AG09309 (cell line): ENCODE measurements around the gene ZNF692.

Source experiments
- DNase-seq: peaks from one replicate; pipeline ENCODE4 v3.0.0-alpha.2; 2010; ENCODE audit warnings: low read depth
- H3K4me3 ChIP-seq: 2 replicates; pipeline ENCODE4 v1.5.1; 2011; ENCODE audit warnings: mild to moderate bottlenecking, low read depth, low read length, moderate library complexity; ENCODE audit not compliant: control insufficient read depth
- TF ChIP-seq, protein P1 (sequence below): IDR thresholded peaks from 2 replicates; pipeline ENCODE4 v1.5.1; 2011; ENCODE audit warnings: mild to moderate bottlenecking, low read depth, low read length, inconsistent platforms; ENCODE audit not compliant: insufficient read depth, control insufficient read depth; ENCODE audit errors: missing control alignments

The ZNF692 gene

DNA sequence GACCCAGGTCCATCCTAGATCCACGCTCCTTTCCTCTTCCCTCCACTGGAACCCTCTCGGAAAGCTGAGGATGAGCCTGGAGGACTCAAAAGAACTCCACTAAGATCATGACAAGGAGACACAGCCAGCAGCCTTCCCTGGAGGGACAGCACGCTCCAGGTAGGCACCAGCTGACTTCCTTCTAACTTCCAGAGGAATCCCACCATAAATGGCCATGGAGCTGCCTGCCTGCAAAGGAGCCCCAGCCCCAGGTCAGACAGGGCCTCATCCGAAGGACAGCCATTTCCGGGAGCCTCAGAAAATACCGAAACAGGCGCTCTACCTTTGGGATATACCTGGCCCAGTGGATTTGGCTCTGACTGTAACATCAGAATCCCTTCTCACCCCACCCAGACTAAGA is 37.2 kb downstream of the ZNF692 start:
- no peak overlapping the region for H3K4me3 ChIP-seq
- TF ChIP-seq, protein P1, sequence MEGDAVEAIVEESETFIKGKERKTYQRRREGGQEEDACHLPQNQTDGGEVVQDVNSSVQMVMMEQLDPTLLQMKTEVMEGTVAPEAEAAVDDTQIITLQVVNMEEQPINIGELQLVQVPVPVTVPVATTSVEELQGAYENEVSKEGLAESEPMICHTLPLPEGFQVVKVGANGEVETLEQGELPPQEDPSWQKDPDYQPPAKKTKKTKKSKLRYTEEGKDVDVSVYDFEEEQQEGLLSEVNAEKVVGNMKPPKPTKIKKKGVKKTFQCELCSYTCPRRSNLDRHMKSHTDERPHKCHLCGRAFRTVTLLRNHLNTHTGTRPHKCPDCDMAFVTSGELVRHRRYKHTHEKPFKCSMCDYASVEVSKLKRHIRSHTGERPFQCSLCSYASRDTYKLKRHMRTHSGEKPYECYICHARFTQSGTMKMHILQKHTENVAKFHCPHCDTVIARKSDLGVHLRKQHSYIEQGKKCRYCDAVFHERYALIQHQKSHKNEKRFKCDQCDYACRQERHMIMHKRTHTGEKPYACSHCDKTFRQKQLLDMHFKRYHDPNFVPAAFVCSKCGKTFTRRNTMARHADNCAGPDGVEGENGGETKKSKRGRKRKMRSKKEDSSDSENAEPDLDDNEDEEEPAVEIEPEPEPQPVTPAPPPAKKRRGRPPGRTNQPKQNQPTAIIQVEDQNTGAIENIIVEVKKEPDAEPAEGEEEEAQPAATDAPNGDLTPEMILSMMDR = no peak
- no peak for DNase-seq

DNA sequence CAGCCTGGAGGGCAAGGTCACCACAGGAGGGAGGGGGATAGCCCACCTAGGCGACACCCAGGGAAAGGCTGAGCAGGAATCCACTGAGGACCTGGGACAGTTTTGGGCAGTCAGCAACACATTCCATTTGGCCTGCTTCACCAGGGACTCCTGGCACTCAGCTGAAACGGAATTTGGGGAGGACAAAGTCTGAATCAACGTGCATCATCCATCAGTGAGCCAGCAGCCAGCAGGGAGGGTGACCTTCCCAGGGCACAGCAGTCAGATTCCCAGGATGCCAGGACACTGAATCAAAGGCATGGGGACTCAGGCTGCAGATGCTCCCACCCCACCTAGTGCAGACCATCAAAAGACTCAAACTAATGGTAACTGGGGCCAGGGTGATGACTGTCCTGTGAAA is 37.8 kb downstream of the ZNF692 start:
- H3K4me3 ChIP-seq = no peak overlapping the region
- peak; percentile 49 for DNase-seq
- TF ChIP-seq, protein P1 = no peak

GRCh38 chr1:248820041-248820585 is 38.8 kb downstream of the ZNF692 start:
- H3K4me3 ChIP-seq = no peak overlapping the region
- DNase-seq = no peak
- TF ChIP-seq, protein P1 = no peak

DNA sequence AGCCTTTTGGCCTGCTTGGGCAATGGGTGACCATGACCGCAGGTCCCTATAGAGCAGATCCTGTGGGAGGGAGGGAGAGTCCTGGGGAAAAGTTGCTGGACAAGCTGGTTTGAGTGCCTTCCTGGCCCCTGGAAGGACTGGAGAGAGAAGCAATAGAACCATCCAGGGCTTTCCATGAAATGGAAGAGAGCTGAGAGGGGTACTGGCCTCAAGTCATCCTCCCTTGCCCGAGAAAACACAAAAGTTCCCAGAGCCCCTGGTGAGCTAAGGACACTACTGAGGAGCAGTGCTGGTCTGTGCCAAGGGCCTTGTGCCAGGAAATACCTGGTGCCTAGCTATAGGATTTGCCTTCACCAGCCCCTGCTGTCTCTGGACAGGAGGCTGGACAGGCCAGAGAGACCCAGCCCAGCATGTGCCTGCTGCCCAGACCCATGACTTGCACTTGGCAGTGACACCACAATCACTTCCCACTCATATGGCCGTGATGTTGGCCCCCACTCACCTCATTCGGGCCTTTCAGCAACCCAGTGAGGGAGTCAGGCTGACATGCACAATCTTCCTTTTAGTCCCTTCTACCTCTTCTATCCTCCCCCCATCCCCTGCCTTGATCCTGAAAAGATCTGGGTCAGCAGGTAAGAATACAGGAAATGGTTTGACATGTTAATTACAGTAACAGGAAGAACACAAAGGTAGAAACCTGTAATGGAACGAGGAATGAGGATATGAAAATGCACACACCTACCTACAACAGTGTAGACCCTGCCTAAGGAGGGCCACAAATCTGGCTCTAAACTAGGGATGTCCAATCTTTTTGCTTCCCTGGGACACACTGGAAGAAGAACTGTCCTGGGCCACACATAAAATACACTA is 40.1 kb downstream of the ZNF692 start:
- H3K4me3 ChIP-seq = no peak overlapping the region
- no peak for DNase-seq
- TF ChIP-seq, protein P1 = no peak

DNA sequence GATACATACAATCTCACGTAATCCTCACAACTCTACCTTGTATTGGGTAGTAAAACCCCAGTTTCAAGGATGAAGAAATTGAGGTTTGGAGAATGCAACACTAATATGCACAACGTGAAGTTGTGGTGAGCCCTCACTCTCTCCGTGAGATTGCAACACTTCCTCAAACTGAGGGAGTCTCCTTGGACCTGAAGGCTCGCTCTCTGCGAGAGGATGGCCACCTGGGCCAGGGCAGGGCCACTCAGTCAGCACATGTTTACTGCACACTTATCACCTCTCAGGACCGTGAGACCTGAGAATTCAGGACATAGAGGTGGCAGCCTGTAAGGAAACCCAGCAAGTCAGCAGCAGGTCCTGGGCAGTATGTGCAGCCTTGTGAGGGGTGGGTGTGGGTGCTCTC is 41.8 kb downstream of the ZNF692 start:
- no peak for DNase-seq
- TF ChIP-seq, protein P1 = no peak

GRCh38 chr1:248816042-248816851 is 42.6 kb downstream of the ZNF692 start:
- no peak overlapping the region for H3K4me3 ChIP-seq
- TF ChIP-seq, protein P1 = no peak

More for the DNA sequence above, 41.8 kb downstream of the ZNF692 start:
- no peak overlapping the region for H3K4me3 ChIP-seq

More at GRCh38 chr1:248816042-248816851, 42.6 kb downstream of the ZNF692 start:
- no peak for DNase-seq
